Right lobe of liver (tissue), 6 donors: ENCODE data around the gene SERPINF2. TPM values are rescaled to one million over a fixed set of nuclear protein-coding genes. Genes with fewer than 3 reads are reported as not detected.
A peak's percentile ranks its signal among the peaks of the same experiment; 100 is the strongest.
"Not testable (repeated sequence)": the region's sequence is repeated elsewhere in the genome, so short reads cannot be mapped to it uniquely, and the experiment has no call there.

ENCODE experiments used
- ATAC-seq, 4 donors: fragments of 200-7000 bp; cut with Tn5 transposase; one replicate each; pipeline ENCODE4 v1.9.1; 2020; ENCODE audit warnings: mild to moderate bottlenecking in 4 of 4, moderate library complexity in 4 of 4
- DNase-seq, 3 donors: peaks; one replicate each; pipeline ENCODE4 v3.0.0-alpha.2; 2020
- H3K27ac ChIP-seq, 3 donors: fragments of 200-600 bp; one replicate each; pipeline ENCODE4 v1.8.0; 2022
- H3K27me3 ChIP-seq, 2 donors: fragments of 200-600 bp; one replicate each; pipeline ENCODE4 v1.8.0; 2022
- H3K36me3 ChIP-seq, 4 donors: fragments of 200-600 bp; sonication (generic) in 1 of 4; one replicate each; pipeline versions ENCODE4 v1.5.1 to v1.8.0; 2017 to 2022; ENCODE audit warnings: control low read depth in 1 of 4
- H3K4me1 ChIP-seq, 4 donors: fragments of 200-600 bp; sonication (generic) in 1 of 4; one replicate each; pipeline versions ENCODE4 v1.5.1 to v1.8.0; 2017 to 2022; ENCODE audit warnings: control low read depth in 1 of 4
- H3K4me3 ChIP-seq, 3 donors: fragments of 200-600 bp; one replicate each; pipeline ENCODE4 v1.8.0; 2022
- H3K9me3 ChIP-seq, 4 donors: fragments of 200-600 bp; sonication (generic) in 1 of 4; one replicate each; pipeline versions ENCODE4 v1.5.1 to v1.8.0; 2017 to 2022; ENCODE audit warnings: control low read depth in 1 of 4
- CTCF ChIP-seq, 4 donors: fragments of 200-600 bp in 3 of 4; fragments of 450-650 bp in 1 of 4; IDR thresholded peaks; one replicate each; pipeline versions ENCODE4 v1.5.1 to v1.8.0; 2016 to 2022; ENCODE audit warnings: antibody characterized with exemption in 4 of 4, mild to moderate bottlenecking in 2 of 4
- POLR2A ChIP-seq: fragments of 450-650 bp; IDR thresholded peaks from one replicate; pipeline ENCODE4 v1.6.1; 2017; ENCODE audit warnings: antibody characterized with exemption, mild to moderate bottlenecking
- WGBS: methylation state at CpG from one replicate; pipeline ENCODE4 v1.1.6; 2018; ENCODE audit warnings: low coverage, low lambda C conversion rate; ENCODE audit not compliant: insufficient coverage; ENCODE audit errors: missing lambda C conversion rate; 5-methylcytosine and 5-hydroxymethylcytosine counted together
- intact Hi-C, 2 donors: fragments of 100-400 bp; cut with DNase I; formaldehyde crosslinking; loops; one replicate each; pipeline versions ENCODE4 v1.11.2 to v1.14.1; 2022
- long read RNA-seq: library from polyadenylated mRNA; unstranded; transcript quantifications from one replicate; pipeline ENCODE4 v2.0.0, GENCODE V29; 2019
- total RNA-seq, 6 experiments: library from RNA; depleted of rRNA in 2 of 6; stranded (reverse); fragments of >200 nt in 2 of 6; fragmentation: NEBNext Ultra II Directional in 3 of 6; extraction: Animal tissue kit (Norgen Biotek cat#: 25700) in 3 of 6; gene quantifications; one replicate each; pipeline versions ENCODE4 v1.1.0 to v1.2.4, GENCODE V29; 2016 to 2023
- donor health status: DM: no; HTN: yes; CAD: no.
- donor health status: DM: no; HTN: no; CAD: no.
- donor health status: DM: no; HTN: no; CAD: no.
- donor health status: DM: no; HTN: yes; CAD: no.
- donor health status: DM: no; HTN: yes; CAD: no.

SERPINF2 gene
- 1,000 to 10,000 TPM; 1,040 to 1,391 (median 1,137) TPM for total RNA-seq
- long read RNA-seq, transcript SERPINF2-201 (10 exons, 2,284 nt) = major isoform, 44 of 234 reads
- long read RNA-seq, partial matches to known transcripts = 175 of 234 reads
- long read RNA-seq, other reads (novel, unspliced or antisense) = 13 of 234 reads

GRCh38 chr17:1742371-1743087, at the start of gene SERPINF2:
Gene SERPINF2 (plus strand): TSS chr17:1742871. CDS start chr17:1744996, 2,125 bp downstream.
- WGBS = 28% methylated on average over 6 of the region's 10 CpGs
- H3K4me3 ChIP-seq = peak within 1 kb of the TSS; percentile 66 to 84 (median 79)
- ATAC-seq (peak; percentile 63 to 76 (median 72)), DNase-seq (peak; percentile 77 to 88 (median 86))
- peak; percentile 92 for TF ChIP-seq POLR2A
- TF ChIP-seq CTCF (IDR thresholded peaks at IDR 0.05) = no peak
- peaks cover 0 to 15% (median 6%) of the 10 kb centered on the region in 4 donors for H3K36me3 ChIP-seq
- peaks cover 0 to 34% (median 10%) of the 10 kb centered on the region in 4 donors for H3K4me1 ChIP-seq
- H3K27ac ChIP-seq = peak within 1 kb of the TSS; percentile 71 to 88 (median 81)
- H3K9me3 ChIP-seq = no peaks in the 10 kb centered on the region
- no peaks in the 10 kb centered on the region for H3K27me3 ChIP-seq
- intact Hi-C loops = no loop called here

- DNase-seq = no peak
These were observed 49.3 kb upstream of the SERPINF2 start for GRCh38 chr17:1693339-1693738.

GRCh38 chr17:1695365-1695764, 47.3 kb upstream of the SERPINF2 start:
- WGBS = 48% methylated on average over 4 of the region's 8 CpGs
- no peak for TF ChIP-seq CTCF (IDR thresholded peaks at IDR 0.05)
- no peak for TF ChIP-seq POLR2A
- no peaks in the 10 kb centered on the region for H3K27me3 ChIP-seq
- H3K27ac ChIP-seq = no peak overlapping the region
- no peaks in the 10 kb centered on the region for H3K9me3 ChIP-seq
- H3K4me3 ChIP-seq = no peak overlapping the region
- H3K4me1 ChIP-seq = no peaks in the 10 kb centered on the region
- intact Hi-C loops = no loop called here
- DNase-seq (no peak), ATAC-seq (no peak)
- H3K36me3 ChIP-seq = no peaks in the 10 kb centered on the region

More at GRCh38 chr17:1693339-1693738, 49.3 kb upstream of the SERPINF2 start:
- intact Hi-C loops = no loop called here
- Histone ChIP-seq H3K4me1 (no peaks in the 10 kb centered on the region), H3K27ac (no peak overlapping the region), H3K4me3 (no peak overlapping the region), H3K9me3 (no peaks in the 10 kb centered on the region), H3K36me3 (no peaks in the 10 kb centered on the region), H3K27me3 (no peaks in the 10 kb centered on the region)
- TF ChIP-seq POLR2A = no peak
- no peak for TF ChIP-seq CTCF (IDR thresholded peaks at IDR 0.05)
- ATAC-seq = no peak
- WGBS = 75% methylated on average over 7 of the region's 7 CpGs

GRCh38 chr17:1697681-1698080, 45.0 kb upstream of the SERPINF2 start:
- H3K36me3 ChIP-seq = no peaks in the 10 kb centered on the region
- WGBS = 39% methylated on average over 4 of the region's 5 CpGs
- no peak overlapping the region for H3K27ac ChIP-seq
- H3K4me1 ChIP-seq = no peaks in the 10 kb centered on the region
- DNase-seq = no peak
- no peak for TF ChIP-seq POLR2A
- no peak for TF ChIP-seq CTCF (IDR thresholded peaks at IDR 0.05)
- H3K9me3 ChIP-seq = no peaks in the 10 kb centered on the region
- no peaks in the 10 kb centered on the region for H3K27me3 ChIP-seq
- no peak overlapping the region for H3K4me3 ChIP-seq
- intact Hi-C loops = no loop called here
- ATAC-seq = no peak

- H3K4me3 ChIP-seq, DNase-seq, H3K27me3 ChIP-seq, H3K9me3 ChIP-seq, H3K4me1 ChIP-seq, H3K27ac ChIP-seq, H3K36me3 ChIP-seq, ATAC-seq: not testable (repeated sequence)
- intact Hi-C loops = loop anchor here in 1 of 2 donors (10.0 kb wide), 1 partner anchor 45 kb away; no protein-coding TSS in a partner anchor
- WGBS = 83% methylated on average over 3 of the region's 5 CpGs
These were observed 42.8 kb upstream of the SERPINF2 start for GRCh38 chr17:1699891-1700290.
